Left renal cortex interstitium (tissue), 4 donors: ENCODE measurements around the gene GLRX3. TPM values are rescaled to one million over a fixed set of nuclear protein-coding genes. Genes with fewer than 3 reads are reported as not detected.
"Not testable (repeated sequence)": the region's sequence is repeated elsewhere in the genome, so short reads cannot be mapped to it uniquely, and the experiment has no call there.

ENCODE experiments used
- DNase-seq, 4 donors: peaks; one replicate each; pipeline ENCODE4 v3.0.0-alpha.2; 2013; ENCODE audit warnings: low read depth in 4 of 4, low spot score in 2 of 4, missing footprints in 1 of 4
- polyA plus RNA-seq, 4 donors: library from polyadenylated mRNA; unstranded; fragments of 120-200 nt; gene quantifications; one replicate each; pipeline ENCODE4 v1.2.1, GENCODE V29; 2013; ENCODE audit not compliant: insufficient read length in 4 of 4

The GLRX3 gene
- 10 to 100 TPM; 79.7 to 88.8 (median 86.8) TPM for polyA plus RNA-seq

DNA sequence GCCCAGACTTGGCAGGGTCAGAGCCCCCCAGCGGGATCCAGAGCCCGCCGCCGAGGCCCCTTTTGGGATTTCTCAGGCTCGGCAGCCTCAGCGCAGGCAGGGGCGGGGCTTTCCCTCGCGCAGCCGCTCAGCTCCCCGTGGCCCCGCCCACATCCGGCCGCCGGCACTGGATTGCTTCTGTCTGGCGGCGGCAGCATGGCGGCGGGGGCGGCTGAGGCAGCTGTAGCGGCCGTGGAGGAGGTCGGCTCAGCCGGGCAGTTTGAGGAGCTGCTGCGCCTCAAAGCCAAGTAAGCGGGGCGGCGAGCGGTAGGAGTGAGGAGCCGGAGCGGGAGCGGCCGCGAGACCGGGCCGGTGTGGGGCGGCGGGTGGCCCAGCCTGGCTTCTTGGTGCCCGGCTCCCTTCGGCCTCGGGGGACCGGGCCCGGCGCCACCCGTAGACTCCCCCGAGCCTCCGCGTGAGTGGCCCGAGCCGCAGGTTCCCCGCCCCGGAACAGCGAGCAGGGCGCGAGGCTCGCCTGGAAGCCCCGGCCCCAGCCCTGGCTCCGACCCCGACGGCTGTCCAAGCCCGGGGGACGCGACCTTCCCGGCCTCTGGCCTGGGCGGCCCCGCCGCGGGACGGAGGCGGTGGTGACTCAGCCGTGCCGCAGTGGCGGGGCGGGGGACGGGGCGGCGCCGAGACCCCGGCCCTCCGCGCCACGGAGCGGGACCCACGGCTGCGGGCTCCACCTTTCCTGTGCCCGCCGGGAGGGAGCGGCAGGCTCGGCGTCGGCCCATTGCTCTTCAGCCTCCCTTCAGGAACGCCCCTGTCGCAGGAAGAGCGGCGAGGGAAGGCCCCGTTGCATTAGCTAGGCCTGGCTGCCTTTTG lies at the start of gene GLRX3:
GLRX3 (plus strand) TSS at position 166 of the 864 bp plus-strand sequence; CDS start at position 196, 30 bp downstream.
- peak; percentile 29 to 80 (median 62) for DNase-seq

GRCh38 chr10:130090565-130090964 lies 45.6 kb upstream of the GLRX3 start:
- DNase-seq = not testable (repeated sequence)

GRCh38 chr10:130099344-130099743 lies 36.8 kb upstream of the GLRX3 start:
- DNase-seq = no peak

DNA sequence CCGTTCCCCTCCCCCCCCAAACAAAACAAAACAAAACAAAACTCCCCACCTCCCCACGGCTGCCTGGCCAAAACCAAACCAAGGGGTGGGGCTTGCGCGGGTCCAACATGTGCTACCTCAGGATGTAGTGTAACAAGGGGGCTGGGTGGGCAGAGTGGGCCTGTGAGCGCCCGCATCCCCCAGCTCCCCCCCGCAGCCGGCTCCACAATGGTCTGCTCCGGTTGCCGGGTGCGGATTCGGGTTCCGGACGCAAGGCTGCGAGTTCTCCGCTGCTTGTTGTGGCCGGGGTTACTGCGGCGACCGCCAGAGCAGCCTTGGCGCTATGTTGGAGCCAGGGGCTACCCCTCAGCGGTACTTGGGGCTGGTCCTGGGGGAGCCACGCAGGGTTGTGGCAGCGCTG lies 30.5 kb upstream of the GLRX3 start:
- DNase-seq = no peak

- DNase-seq = not testable (repeated sequence)
Observed at GRCh38 chr10:130108146-130108545, 28.0 kb upstream of the GLRX3 start.

- DNase-seq = no peak
Observed at GRCh38 chr10:130108934-130109604, 27.1 kb upstream of the GLRX3 start.

DNA sequence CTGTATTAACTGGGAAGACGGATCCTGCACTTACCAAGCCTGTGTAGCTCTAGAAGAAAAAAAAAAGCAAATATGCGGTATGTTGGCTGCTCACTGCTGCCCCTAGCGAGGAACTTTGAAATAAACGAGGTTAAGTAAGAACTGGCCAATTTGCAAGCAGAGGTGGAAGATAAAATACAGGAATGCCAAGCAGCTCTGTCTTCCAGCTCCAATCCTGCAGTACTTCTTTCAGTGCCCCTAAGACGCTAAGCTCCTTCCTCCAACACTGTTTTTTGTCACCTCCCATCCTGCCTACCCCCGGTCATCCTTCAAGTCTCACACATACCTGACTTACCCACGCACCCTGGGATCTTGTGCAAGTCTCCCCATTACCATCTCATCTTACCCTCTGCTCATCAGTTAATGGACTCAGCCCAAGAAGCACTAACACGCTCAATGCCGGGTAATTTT lies 26.4 kb upstream of the GLRX3 start:
- peak; percentile 83 to 95 (median 86) for DNase-seq

DNA sequence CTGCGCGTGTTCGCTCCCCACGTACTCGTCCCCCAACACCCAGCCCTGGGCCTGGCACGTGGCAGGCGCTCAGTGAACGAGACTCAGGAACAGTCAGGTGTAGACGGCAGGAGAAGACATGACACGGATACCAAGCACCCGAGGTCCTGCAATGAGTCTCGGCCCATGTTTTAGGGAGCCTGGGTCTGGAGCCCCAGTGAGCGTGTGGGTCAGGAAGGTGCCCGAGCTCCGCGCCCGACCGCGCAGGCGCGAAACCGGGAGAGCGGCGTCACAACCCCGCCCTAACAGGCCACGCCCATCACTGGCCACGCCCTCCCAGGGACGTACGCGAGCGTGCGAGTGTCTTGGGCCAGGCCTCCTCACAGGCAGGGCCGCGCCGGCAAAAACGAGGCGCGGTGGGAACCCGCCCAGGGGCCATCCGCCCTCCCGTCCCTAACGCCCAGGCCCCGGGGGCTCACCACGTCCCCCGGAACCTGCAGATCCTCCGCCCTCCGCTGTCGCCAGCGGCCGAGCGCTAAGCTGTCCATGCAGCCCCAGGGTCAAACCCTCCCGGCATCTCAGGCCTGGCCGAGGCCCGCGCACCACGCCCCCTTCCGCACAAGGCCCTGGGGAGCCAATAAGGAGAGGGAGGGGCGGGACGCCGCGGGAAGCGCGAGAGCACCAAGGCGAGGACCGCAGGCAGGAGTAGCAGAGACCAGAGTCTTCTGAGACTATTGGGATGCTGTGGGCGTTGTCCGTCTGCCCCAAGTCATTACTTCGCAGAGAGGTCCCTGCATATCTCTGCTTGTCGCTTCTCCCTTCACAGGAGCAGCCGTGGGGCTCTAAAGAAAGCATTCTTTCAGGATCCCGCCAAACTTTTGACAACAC lies 25.7 kb upstream of the GLRX3 start, which contains the start of gene C10orf143:
C10orf143 (minus strand) TSS at position 585 of the 867 bp plus-strand sequence; CDS start at position 527, 58 bp downstream.
- DNase-seq = peak; percentile 95 to 99 (median 98)

DNA sequence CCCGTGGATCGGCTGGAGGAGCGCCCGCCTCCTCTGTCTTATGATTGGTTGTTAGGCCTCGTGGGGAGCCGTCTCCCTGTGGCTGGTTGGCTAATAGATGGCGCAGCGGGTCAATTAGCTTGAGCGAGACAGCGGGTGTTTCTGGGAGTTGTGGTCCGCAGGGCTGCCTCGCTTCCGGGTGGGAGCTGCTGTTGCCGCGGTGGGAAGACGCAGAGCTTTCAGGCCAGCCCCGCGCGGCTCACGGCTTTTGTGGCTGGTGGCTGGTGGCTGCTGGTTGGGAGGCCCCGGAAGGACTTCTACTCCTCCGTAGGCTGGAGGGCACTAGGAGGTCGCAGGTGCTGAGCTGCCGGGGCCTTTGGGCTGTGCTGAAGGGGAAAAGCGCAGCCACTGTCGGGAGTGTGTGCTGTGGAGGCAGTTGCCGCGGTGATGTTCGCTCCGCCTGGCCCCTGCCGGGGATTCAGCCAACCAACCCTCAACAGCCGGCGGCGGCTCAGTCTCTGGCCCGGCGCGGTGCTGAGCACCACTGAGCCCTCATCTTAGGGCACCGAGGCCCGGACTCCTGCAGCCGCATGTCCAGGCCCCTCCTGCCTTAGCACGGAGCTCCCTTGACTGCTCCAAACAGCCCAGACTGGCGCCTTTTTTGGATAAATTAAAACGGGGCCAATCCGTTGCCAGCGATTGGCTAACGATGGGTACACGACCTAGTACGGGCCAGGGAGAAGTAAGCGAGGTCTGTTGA lies 24.9 kb upstream of the GLRX3 start:
- peak; percentile 90 to 99 (median 96) for DNase-seq

- no peak for DNase-seq
Observed at GRCh38 chr10:130111852-130112180, 24.4 kb upstream of the GLRX3 start.

- DNase-seq = no peak
Observed at GRCh38 chr10:130112821-130113220, 23.4 kb upstream of the GLRX3 start.

- not testable (repeated sequence) for DNase-seq
Observed at GRCh38 chr10:130116942-130117341, 19.2 kb upstream of the GLRX3 start.

DNA sequence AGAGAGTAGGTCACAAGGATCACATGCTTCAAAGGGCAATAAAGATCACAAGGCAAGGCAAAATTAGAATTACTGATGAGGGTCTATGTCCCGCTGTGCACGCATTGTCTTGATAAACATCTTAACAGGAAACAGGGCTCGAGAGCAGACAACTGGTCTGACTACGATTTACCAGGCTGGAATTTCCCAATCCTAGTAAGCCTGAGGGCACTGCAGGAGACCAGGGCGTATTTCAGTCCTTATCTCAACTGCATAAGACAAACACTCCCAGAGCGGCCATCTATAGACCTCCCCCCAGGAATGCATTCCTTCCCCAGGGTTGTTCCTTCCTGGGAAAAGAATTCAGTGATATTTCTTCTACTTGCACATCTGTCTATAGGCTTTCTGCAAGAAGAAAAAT lies 18.7 kb upstream of the GLRX3 start:
- DNase-seq = not testable (repeated sequence)

DNA sequence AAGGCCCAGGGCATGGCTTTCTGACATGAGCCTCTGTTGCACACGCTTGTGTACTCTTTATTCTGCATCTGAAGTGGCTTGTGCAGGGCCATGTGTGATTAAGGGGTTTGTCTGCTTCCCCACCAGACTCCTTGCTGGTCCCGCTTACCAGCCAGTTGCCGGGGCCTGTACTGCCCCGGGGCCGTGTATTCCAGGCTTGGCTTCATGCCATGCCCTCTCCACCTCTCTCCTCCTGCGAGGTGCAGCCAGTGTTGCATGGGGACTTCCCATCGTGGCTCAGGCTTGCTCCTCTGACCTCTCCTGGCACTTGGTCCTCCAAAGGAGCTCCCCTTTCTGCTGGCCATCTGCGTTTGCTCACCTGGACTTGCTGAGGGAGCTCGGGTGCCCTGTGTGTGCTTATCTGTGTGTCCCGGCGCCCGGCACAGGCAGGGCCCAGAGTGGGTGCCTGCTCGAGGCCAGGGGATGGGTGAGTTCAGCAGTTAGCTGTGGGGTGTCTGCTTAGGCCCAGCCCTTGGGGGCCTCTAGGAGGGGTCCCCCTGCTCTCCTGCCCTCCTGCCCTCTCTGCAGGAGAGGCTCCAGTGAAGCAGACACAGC lies 14.6 kb upstream of the GLRX3 start:
- no peak for DNase-seq

DNA sequence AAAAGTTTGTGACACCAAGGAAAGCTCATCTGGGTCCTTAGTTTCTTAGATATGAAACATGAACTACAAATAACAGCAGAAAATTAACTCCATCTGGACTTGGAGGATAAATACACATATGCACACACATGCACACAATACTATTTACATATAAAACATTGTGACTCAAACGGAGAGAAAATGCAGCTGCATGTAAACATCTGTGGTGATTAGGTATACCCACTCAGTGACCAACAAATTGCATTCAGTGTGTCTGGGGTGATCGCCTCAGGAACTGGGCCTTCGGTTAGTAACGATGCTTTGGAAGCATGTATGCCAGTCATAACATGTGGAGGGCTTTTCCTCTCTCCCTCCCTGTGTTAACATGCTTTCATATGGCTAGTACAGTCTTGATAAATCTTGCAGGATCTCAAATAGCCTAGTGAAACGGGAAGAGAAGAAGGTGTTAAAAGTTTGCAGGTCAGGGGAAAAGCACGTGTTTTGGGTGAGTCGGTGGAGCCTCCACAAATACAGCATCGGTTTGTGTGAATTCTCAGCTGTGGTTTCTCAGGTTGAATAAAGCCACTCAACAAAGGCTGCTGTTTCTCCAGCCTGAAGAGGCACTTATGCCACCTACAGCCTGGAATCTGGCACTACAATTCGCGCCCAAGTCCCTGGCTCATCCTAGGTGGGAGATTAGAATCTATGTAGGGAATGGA lies 8.7 kb upstream of the GLRX3 start:
- DNase-seq = peak in 2 of 4 donors; percentile 25 to 72

- DNase-seq = no peak
Observed at GRCh38 chr10:130128062-130128781, 8.0 kb upstream of the GLRX3 start.

- DNase-seq = no peak
Observed at GRCh38 chr10:130128922-130129321, 7.3 kb upstream of the GLRX3 start.

GRCh38 chr10:130135676-130136225 lies 440 bp upstream of the GLRX3 start:
- no peak for DNase-seq
